Rectal smooth muscle tissue (tissue), 1 donor: ENCODE data around the gene KRTAP1-4.
"Not testable (repeated sequence)": the region's sequence is repeated elsewhere in the genome, so short reads cannot be mapped to it uniquely, and the experiment has no call there.

ENCODE experiments used
- H3K27ac ChIP-seq: one replicate; pipeline ENCODE4 v1.7.0; 2013; ENCODE audit warnings: low read depth, low read length, inconsistent platforms
- H3K27me3 ChIP-seq: one replicate; pipeline ENCODE4 v1.7.0; 2013; ENCODE audit warnings: low read length; ENCODE audit not compliant: control insufficient read depth, insufficient read depth
- H3K36me3 ChIP-seq: one replicate; pipeline ENCODE4 v1.7.0; 2013; ENCODE audit warnings: low read length; ENCODE audit not compliant: control insufficient read depth, insufficient read depth
- H3K4me1 ChIP-seq: one replicate; pipeline ENCODE4 v1.7.0; 2013; ENCODE audit warnings: low read length; ENCODE audit not compliant: control insufficient read depth, insufficient read depth
- H3K4me3 ChIP-seq: one replicate; pipeline ENCODE4 v1.7.0; 2013; ENCODE audit warnings: low read length
- H3K9ac ChIP-seq: one replicate; pipeline ENCODE4 v1.7.0; 2013; ENCODE audit warnings: low read length

The KRTAP1-4 gene

GRCh38 chr17:41012326-41013120, 17.5 kb downstream of the KRTAP1-4 start:
- Histone ChIP-seq H3K9ac (no peak overlapping the region), H3K4me3 (no peak overlapping the region), H3K27me3 (no peaks in the 10 kb centered on the region), H3K36me3 (no peaks in the 10 kb centered on the region), H3K4me1 (no peaks in the 10 kb centered on the region), H3K27ac (no peak overlapping the region)

GRCh38 chr17:41010441-41010840, 19.6 kb downstream of the KRTAP1-4 start:
- no peak overlapping the region for H3K27ac ChIP-seq
- H3K4me1 ChIP-seq = no peaks in the 10 kb centered on the region
- no peak overlapping the region for H3K4me3 ChIP-seq
- H3K27me3 ChIP-seq = no peaks in the 10 kb centered on the region
- no peaks in the 10 kb centered on the region for H3K36me3 ChIP-seq
- no peak overlapping the region for H3K9ac ChIP-seq

- H3K27ac ChIP-seq = no peak overlapping the region
- H3K4me3 ChIP-seq = no peak overlapping the region
- H3K4me1 ChIP-seq = no peaks in the 10 kb centered on the region
- H3K36me3 ChIP-seq = no peaks in the 10 kb centered on the region
- H3K9ac ChIP-seq = no peak overlapping the region
- no peaks in the 10 kb centered on the region for H3K27me3 ChIP-seq
Measured at GRCh38 chr17:41009936-41010335, 20.1 kb downstream of the KRTAP1-4 start.

- H3K27me3 ChIP-seq = no peaks in the 10 kb centered on the region
- H3K36me3 ChIP-seq = no peaks in the 10 kb centered on the region
- H3K27ac ChIP-seq = no peak overlapping the region
- H3K9ac ChIP-seq = no peak overlapping the region
- no peaks in the 10 kb centered on the region for H3K4me1 ChIP-seq
- H3K4me3 ChIP-seq = no peak overlapping the region
Measured at GRCh38 chr17:41009301-41009760, 20.7 kb downstream of the KRTAP1-4 start.

GRCh38 chr17:41008811-41009210, 21.2 kb downstream of the KRTAP1-4 start, which contains the start of gene KRTAP3-1:
TSS of gene KRTAP3-1 (minus strand) at chr17:41009128. CDS start at chr17:41009074, 54 bp downstream.
- H3K27me3 ChIP-seq = no peaks in the 10 kb centered on the region

GRCh38 chr17:41004397-41004796, 25.6 kb downstream of the KRTAP1-4 start:
- Histone ChIP-seq H3K4me1 (no peaks in the 10 kb centered on the region), H3K36me3 (no peaks in the 10 kb centered on the region), H3K9ac (no peak overlapping the region), H3K4me3 (no peak overlapping the region), H3K27ac (no peak overlapping the region), H3K27me3 (no peaks in the 10 kb centered on the region)

More at GRCh38 chr17:41008811-41009210, 21.2 kb downstream of the KRTAP1-4 start, which contains the start of gene KRTAP3-1:
- no peak within 1 kb of the TSS for H3K4me3 ChIP-seq
- no peaks in the 10 kb centered on the region for H3K36me3 ChIP-seq
- H3K9ac ChIP-seq = no peak within 1 kb of the TSS
- H3K27ac ChIP-seq = no peak within 1 kb of the TSS
- H3K4me1 ChIP-seq = no peaks in the 10 kb centered on the region

GRCh38 chr17:41003926-41004325, 26.1 kb downstream of the KRTAP1-4 start:
- no peaks in the 10 kb centered on the region for H3K36me3 ChIP-seq
- H3K9ac ChIP-seq = no peak overlapping the region
- H3K4me3 ChIP-seq = no peak overlapping the region
- no peak overlapping the region for H3K27ac ChIP-seq
- no peaks in the 10 kb centered on the region for H3K4me1 ChIP-seq
- no peaks in the 10 kb centered on the region for H3K27me3 ChIP-seq

- Histone ChIP-seq H3K4me3 (no peak overlapping the region), H3K36me3 (no peaks in the 10 kb centered on the region), H3K27ac (no peak overlapping the region), H3K4me1 (no peaks in the 10 kb centered on the region), H3K9ac (no peak overlapping the region), H3K27me3 (no peaks in the 10 kb centered on the region)
Measured at GRCh38 chr17:41002814-41003213, 27.2 kb downstream of the KRTAP1-4 start.

- H3K36me3 ChIP-seq = no peaks in the 10 kb centered on the region
- no peaks in the 10 kb centered on the region for H3K27me3 ChIP-seq
- H3K9ac ChIP-seq = no peak overlapping the region
- H3K27ac ChIP-seq = no peak overlapping the region
- no peaks in the 10 kb centered on the region for H3K4me1 ChIP-seq
- H3K4me3 ChIP-seq = no peak overlapping the region
Measured at GRCh38 chr17:41001795-41002194, 28.2 kb downstream of the KRTAP1-4 start.

GRCh38 chr17:40999563-40999962, 30.4 kb downstream of the KRTAP1-4 start, which contains the start of gene KRTAP3-2:
TSS of gene KRTAP3-2 (minus strand) at chr17:40999906. CDS start at chr17:40999853, 53 bp downstream.
- not testable (repeated sequence) for H3K9ac ChIP-seq, H3K27me3 ChIP-seq, H3K36me3 ChIP-seq, H3K4me3 ChIP-seq, H3K27ac ChIP-seq, H3K4me1 ChIP-seq

GRCh38 chr17:40997361-40997760, 32.6 kb downstream of the KRTAP1-4 start:
- H3K9ac ChIP-seq = no peak overlapping the region
- H3K36me3 ChIP-seq = no peaks in the 10 kb centered on the region
- H3K4me3 ChIP-seq = no peak overlapping the region
- no peak overlapping the region for H3K27ac ChIP-seq
- no peaks in the 10 kb centered on the region for H3K27me3 ChIP-seq
- H3K4me1 ChIP-seq = no peaks in the 10 kb centered on the region

- no peak overlapping the region for H3K27ac ChIP-seq
- no peaks in the 10 kb centered on the region for H3K4me1 ChIP-seq
- H3K4me3 ChIP-seq = no peak overlapping the region
- H3K9ac ChIP-seq = no peak overlapping the region
- no peaks in the 10 kb centered on the region for H3K27me3 ChIP-seq
- H3K36me3 ChIP-seq = no peaks in the 10 kb centered on the region
Measured at GRCh38 chr17:40996829-40997228, 33.2 kb downstream of the KRTAP1-4 start.

- Histone ChIP-seq H3K36me3 (no peaks in the 10 kb centered on the region), H3K27me3 (no peaks in the 10 kb centered on the region), H3K9ac (no peak overlapping the region), H3K4me3 (no peak overlapping the region), H3K27ac (no peak overlapping the region), H3K4me1 (no peaks in the 10 kb centered on the region)
Measured at GRCh38 chr17:40995116-40995515, 34.9 kb downstream of the KRTAP1-4 start.
